ENCODE data around the gene KLHL17. TPM values are rescaled to one million over a fixed set of nuclear protein-coding genes. Genes with fewer than 3 reads are reported as not detected.

The KLHL17 gene
- total RNA-seq, 4 donors from 2014 or later: 3.7 to 10.8 (median 6.2) TPM

GRCh38 chr1:978069-978834, 17.9 kb downstream of the KLHL17 start:
- Histone ChIP-seq H3K9me3 (no peaks in the 10 kb centered on the region), H3K27ac (replicated peaks in 1 of 4) (no peak overlapping the region), H3K27me3 (peaks cover 0 to 82% (median 9%) of the 10 kb centered on the region in 4 donors), H3K4me3 (no peak overlapping the region), H3K36me3 (no peaks in the 10 kb centered on the region), H3K4me1 (peaks cover 5 to 14% (median 10%) of the 10 kb centered on the region in 4 donors)
- intact Hi-C loops (cut with DNase I): no loop called here
- TF ChIP-seq POLR2AphosphoS5 (IDR thresholded peaks at IDR 0.05): no peak
- no peak for TF ChIP-seq EP300 (IDR thresholded peaks at IDR 0.05)
- TF ChIP-seq CTCF (IDR thresholded peaks at IDR 0.05): no peak
- TF ChIP-seq POLR2A (IDR thresholded peaks at IDR 0.05; ENCODE audit: low read depth): no peak
- 85% methylated on average over 24 of the region's 44 CpGs for WGBS
- no peak for DNase-seq (ENCODE audit: extremely low spot score)

GRCh38 chr1:978835-979743, 18.7 kb downstream of the KLHL17 start:
- Histone ChIP-seq H3K4me1 (peaks cover 9 to 18% (median 12%) of the 10 kb centered on the region in 4 donors), H3K27me3 (peaks cover 0 to 82% (median 5%) of the 10 kb centered on the region in 4 donors), H3K27ac (replicated peaks in 1 of 4) (no peak overlapping the region), H3K36me3 (no peaks in the 10 kb centered on the region), H3K4me3 (no peak overlapping the region), H3K9me3 (no peaks in the 10 kb centered on the region)
- WGBS: 90% methylated on average over 9 of the region's 60 CpGs
- no peak for TF ChIP-seq CTCF (IDR thresholded peaks at IDR 0.05)
- no peak for TF ChIP-seq POLR2AphosphoS5 (IDR thresholded peaks at IDR 0.05)
- TF ChIP-seq POLR2A (IDR thresholded peaks at IDR 0.05; ENCODE audit: low read depth): no peak
- intact Hi-C loops (cut with DNase I): no loop called here
- no peak for DNase-seq (ENCODE audit: extremely low spot score)

- Histone ChIP-seq H3K9me3 (no peaks in the 10 kb centered on the region), H3K27me3 (peaks cover 0 to 82% (median 3%) of the 10 kb centered on the region in 4 donors), H3K4me3 (no peak overlapping the region), H3K27ac (replicated peaks in 1 of 4) (no peak overlapping the region), H3K4me1 (peaks cover 12 to 21% (median 16%) of the 10 kb centered on the region in 4 donors), H3K36me3 (no peaks in the 10 kb centered on the region)
- TF ChIP-seq POLR2AphosphoS5 (IDR thresholded peaks at IDR 0.05): no peak
- DNase-seq (ENCODE audit: extremely low spot score): no peak
- 95% methylated on average over 9 of the region's 9 CpGs for WGBS
- intact Hi-C loops (cut with DNase I): no loop called here
Observed at GRCh38 chr1:979744-980072, 19.3 kb downstream of the KLHL17 start.

GRCh38 chr1:980137-980571, 19.8 kb downstream of the KLHL17 start:
- no peak for TF ChIP-seq POLR2A (IDR thresholded peaks at IDR 0.05; ENCODE audit: low read depth)
- no peak for DNase-seq (ENCODE audit: extremely low spot score)
- no peak overlapping the region for H3K27ac ChIP-seq (replicated peaks in 1 of 4)
- H3K4me3 ChIP-seq: no peak overlapping the region
- intact Hi-C loops (cut with DNase I): no loop called here
- no peaks in the 10 kb centered on the region for H3K9me3 ChIP-seq
- H3K4me1 ChIP-seq: peaks cover 12 to 21% (median 16%) of the 10 kb centered on the region in 4 donors
- no peaks in the 10 kb centered on the region for H3K36me3 ChIP-seq
- 85% methylated on average over 12 of the region's 13 CpGs for WGBS
- peaks cover 0 to 82% (median 3%) of the 10 kb centered on the region in 4 donors for H3K27me3 ChIP-seq

GRCh38 chr1:980602-981395, 20.4 kb downstream of the KLHL17 start:
- Histone ChIP-seq H3K4me1 (peaks cover 11 to 15% (median 13%) of the 10 kb centered on the region in 4 donors), H3K27me3 (peaks cover 0 to 79% (median 3%) of the 10 kb centered on the region in 4 donors), H3K27ac (replicated peaks in 1 of 4) (no peak overlapping the region), H3K4me3 (no peak overlapping the region), H3K36me3 (no peaks in the 10 kb centered on the region), H3K9me3 (no peaks in the 10 kb centered on the region)
- intact Hi-C loops (cut with DNase I): no loop called here
- 82% methylated on average over 18 of the region's 35 CpGs for WGBS
- TF ChIP-seq POLR2A (IDR thresholded peaks at IDR 0.05; ENCODE audit: low read depth): no peak
- TF ChIP-seq POLR2AphosphoS5 (IDR thresholded peaks at IDR 0.05): no peak
- no peak for TF ChIP-seq CTCF (IDR thresholded peaks at IDR 0.05)
- TF ChIP-seq EP300 (IDR thresholded peaks at IDR 0.05): no peak
- no peak for DNase-seq (ENCODE audit: extremely low spot score)
